GDM1 (cell line): Measurements from ENCODE around the gene HSPA6.
"Not testable (repeated sequence)": the region's sequence is repeated elsewhere in the genome, so short reads cannot be mapped to it uniquely, and the experiment has no call there.

Experiments
- DNase-seq: peaks from one replicate; lab custom pipeline; 2025; lab: John Stamatoyannopoulos, UW

Gene HSPA6

DNA sequence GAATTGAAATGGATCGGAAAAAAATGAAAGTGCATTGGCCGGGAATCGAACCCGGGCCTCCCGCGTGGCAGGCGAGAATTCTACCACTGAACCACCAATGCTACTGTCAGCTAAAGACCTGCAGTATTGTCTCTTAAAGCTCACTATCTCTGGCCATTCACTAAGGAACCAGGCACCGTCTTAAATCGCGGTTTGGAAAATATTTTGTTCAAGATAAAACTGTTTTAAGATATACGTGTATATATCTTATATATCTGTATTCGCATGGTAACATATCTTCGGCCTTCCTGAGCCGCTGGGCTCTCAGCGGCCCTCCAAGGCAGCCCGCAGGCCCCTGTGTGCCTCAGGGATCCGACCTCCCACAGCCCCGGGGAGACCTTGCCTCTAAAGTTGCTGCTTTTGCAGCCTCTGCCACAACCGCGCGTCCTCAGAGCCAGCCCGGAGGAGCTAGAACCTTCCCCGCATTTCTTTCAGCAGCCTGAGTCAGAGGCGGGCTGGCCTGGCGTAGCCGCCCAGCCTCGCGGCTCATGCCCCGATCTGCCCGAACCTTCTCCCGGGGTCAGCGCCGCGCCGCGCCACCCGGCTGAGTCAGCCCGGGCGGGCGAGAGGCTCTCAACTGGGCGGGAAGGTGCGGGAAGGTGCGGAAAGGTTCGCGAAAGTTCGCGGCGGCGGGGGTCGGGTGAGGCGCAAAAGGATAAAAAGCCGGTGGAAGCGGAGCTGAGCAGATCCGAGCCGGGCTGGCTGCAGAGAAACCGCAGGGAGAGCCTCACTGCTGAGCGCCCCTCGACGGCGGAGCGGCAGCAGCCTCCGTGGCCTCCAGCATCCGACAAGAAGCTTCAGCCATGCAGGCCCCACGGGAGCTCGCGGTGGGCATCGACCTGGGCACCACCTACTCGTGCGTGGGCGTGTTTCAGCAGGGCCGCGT is at the start of gene HSPA6:
Gene HSPA6, plus strand, starts transcription at position 724 of the 925 bp plus-strand sequence. Its CDS starts 119 bp downstream, at position 843.
- DNase-seq: peak; percentile 59

DNA sequence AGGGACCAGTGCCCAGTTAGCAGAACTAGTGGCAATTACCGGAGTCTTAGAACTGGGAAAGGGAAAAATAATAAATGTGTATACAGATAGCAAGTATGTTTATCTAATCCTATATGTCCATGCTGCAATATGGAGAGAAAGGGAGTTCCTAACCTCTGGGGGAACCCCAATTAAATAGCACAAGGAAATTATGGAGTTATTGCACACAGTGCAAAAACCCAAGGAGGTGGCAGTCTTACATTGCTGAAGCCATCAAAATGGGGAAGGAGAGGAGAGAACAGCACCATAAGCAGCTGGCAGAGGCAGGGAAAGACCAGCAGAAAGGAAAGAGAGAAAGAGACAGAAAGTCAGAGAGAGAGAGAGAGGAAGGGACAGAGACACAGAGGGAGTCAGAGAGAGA is 46.6 kb upstream of the HSPA6 start:
- not testable (repeated sequence) for DNase-seq

DNA sequence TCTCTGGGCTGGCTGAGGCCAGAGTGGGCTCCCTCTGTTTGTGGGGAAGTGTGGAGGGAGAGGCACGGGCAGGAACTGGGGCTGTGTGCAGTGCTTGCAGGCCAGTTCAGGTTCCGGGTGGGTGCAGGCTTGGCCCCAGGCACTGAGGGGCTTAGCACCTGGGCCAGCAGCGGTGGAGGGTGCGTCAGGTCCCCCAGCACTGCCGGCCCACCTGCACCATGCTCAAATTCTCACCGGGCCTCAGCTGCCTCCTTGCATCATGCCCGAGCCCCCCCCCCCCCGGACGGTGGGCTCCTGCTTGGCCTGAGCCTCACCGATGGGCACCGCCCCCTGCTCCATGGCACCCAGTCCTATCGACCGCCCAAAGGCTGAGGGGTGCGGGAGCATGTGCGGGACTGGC is 45.4 kb upstream of the HSPA6 start:
- no peak for DNase-seq

DNA sequence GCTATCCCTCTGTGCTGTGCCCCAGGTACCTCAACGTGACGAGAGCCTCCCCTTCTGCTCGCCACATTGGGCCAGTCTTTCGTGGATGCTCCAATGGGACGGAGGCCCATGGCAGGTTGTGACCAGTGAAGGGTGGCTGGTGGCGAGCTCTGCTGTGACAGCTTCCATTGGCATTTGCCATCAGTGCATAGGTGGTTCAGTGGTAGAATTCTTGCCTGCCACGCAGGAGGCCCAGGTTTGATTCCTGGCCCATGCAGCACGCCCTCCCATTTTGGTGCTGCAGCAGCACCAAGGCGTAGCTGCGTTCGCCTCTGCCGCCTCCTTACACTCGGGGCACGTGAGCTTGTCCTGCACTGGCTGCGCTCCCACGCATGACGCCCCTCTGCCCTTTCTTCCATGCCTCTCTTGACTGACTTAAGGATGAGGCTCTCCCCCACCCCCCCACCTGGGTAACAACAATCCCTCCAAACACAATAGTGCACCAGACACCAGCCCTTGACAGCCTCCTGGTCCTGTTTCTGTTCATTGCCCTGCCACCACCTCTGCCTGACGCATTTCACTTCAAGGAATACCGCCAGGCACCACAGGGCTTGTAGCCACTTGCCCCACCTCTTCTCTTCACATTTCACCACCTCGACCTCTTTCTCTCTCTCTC is 43.8 kb upstream of the HSPA6 start:
- DNase-seq: no peak

DNA sequence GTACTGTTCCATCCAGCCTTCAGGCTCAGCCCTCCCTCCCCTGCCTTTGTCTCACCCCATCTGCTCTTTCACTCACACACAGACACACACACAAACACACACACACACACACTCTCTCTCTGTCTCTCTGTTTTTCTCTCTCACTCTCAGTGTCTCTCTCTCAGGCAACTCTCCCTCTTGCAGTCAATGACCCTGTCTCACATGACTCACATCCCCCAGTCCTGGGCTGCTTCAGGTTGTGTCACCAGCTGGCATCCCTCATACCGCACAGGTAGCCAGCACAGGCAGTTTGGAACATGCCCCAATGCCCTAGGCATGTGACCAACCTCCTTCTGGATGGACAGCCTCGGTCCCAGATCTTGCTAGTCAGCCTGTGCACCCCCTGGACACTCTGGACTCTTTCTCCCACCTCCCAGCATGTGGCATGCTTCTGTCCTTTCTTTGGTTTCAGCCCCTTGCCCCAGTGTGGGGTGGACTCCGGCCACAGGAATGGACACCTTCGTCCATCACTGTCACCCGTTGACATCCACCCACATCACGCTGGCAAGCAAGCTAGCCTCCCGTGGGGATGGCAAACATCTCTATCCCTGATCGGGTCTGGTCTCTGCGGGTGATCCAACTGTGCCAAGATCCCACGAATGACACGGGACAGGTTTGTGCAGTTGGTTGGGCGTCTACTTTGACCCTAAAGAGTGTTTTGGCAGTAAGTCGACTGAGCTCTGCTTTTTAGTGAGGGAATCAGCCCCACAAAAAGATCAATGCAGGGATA is 42.5 kb upstream of the HSPA6 start:
- DNase-seq: no peak

DNA sequence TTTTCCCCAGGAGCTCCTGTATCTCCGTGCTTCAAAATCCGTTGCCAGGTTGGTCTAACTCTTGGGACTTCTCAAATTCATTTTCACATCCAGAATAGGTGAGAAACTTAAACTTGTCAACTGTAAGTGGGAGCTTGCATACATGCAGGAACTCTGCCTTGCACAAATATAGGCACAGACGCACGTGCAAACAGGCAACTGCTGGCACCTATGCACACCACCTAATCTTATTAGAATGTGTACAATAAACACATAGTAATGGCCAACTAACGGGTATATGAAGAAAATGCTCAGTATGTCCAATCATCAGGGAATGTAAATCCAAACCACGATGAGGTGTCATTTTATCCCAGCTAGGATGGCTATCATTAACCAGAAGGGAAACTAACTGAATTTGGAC is 41.7 kb upstream of the HSPA6 start:
- no peak for DNase-seq

DNA sequence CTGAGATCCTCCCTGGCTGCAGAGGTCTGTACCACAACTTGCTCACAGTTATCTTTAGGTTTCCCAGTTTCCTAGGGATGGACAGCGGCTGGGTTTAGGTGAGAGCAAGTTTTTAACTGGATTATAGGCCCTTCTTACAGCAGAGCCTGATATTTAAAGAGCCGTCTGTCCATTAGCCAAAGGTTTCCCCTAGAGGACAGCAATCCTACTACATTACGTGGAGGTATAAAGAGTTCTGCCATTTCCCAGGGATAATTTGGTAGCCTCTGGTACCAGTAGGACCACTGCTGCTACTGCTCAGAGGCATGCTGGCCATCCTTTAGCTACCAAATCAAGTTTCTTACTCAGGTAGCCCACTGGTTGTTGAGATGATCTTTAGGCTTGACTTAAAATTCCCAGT is 41.0 kb upstream of the HSPA6 start:
- no peak for DNase-seq

DNA sequence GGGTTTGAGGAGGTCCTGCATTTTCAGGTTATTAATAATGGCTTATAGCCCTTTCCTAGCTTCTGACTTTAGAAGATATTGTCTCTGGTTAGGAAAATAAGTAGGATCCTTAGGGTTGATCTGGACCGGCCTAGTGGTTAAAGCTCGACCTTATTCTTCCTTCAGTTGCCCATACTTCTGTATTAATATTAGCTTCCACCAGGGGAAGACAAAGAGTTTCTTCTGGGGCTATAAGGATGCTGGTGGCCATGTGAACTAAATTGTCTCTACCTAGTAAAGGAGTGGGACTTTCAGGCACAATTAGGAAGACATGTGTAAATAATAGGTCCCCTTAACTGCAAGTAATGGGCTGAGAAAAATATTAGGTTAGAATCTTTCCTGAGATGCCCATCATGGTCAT is 39.7 kb upstream of the HSPA6 start:
- DNase-seq: no peak

DNA sequence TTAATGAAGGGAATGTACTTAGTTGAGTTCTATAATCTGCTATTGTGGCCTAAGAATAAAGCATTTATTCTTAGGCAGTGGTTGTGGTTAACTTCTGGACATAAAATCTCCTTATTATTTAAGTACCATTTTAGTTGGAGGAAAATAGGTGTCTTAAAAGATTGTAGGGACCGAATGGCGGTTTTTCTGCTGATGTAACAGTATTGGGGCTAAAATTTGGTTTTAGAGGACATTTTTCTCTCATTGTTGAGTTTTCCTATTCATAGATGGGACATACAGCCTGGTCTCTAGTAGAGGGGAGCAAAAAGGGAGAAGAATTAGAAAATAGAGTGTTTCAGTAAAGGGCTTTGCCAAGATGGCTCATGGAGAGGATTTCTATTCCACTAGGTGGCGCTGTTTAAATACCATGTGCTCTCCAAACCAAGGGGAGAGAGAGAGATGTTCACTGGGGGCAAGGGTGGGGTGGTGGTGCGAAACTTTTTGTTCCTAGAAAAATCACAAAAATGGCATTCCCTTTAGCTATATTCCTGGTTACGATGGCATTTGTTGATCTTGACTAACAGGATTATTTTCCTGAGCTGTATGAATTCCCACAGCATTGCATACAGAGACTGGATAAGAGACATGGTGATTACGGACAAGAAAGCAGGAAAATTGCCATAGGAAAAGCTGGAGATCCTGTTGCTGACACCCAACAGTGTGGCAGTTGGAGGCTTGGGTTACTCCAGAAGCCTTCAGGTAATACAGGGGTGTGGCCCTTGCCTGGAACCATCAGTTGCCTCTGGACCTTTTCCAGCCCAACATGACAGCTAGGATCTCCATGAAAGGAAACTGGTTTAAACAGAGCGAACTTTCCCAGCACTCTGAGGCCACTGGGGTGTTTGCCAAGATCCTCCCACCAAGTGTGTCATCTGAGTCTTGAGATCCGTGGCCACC is 37.3 kb upstream of the HSPA6 start:
- peak; percentile 21 for DNase-seq

DNA sequence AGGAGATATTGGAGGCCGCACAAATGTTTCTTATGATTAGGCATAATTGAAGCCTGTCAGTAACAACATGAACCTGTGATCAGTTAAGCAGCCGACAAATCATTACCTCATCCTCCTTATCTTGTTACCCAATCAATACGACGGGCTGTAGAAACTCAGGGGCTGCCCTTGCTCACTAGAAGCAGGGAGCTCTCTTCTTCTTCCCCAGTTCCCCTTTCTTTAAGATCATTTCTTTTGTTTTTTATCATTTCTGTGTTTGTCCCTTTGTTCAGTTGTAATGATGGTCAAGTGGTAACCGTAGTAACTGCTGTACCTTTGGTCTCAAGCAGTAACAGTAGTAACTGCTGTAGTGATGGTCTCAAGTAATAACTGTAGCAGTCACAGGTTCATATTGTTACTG is 32.9 kb upstream of the HSPA6 start:
- DNase-seq: no peak

DNA sequence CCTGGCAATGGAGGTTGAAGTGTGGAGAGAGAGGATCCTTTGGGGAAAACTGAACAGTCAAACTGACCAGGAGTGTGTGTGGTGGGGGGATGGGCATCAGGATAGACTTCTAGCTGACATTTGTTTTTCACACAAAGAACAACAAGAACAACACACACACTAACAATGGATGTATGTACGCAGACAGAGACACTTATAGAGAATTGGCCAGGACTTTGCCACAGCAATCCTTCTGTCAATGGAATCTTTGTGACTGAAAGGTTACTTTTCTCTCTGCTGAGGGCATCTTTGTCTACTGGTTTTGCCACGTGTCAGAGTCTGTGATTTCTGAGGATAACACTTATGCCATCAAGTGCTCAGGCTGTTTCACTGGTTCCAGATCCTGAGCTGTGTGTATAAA is 31.5 kb upstream of the HSPA6 start:
- DNase-seq: no peak

DNA sequence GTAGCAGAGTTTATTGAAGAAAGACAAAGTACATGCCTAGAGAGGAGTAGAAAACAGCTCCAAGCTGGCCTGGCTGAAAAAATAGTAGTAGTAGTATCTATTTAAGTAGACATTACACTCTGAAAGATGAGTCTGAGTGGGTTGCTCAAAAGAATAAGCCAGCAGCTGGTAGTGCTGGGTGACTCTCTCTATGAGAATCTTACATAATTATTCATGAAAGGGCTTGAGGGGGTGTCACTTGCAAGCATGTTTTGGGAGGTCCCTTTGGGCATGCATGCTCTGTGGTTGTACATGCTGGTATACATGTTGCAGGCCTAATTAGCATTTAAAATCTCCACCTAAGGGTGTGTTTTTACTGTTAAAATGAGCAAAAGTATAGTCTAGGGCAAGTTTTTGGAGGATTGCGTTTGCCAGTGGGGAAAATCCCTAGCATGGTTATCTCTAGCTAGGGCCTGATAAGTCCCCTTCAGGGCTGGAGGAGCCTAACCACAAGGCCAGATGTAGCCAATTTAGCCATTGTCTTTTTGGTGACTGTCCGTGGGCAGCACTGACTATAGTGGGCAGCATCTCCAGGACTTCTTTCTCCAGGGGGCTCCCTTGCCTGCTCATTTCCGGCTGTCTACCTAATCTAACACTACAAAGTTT is 30.1 kb upstream of the HSPA6 start:
- no peak for DNase-seq

DNA sequence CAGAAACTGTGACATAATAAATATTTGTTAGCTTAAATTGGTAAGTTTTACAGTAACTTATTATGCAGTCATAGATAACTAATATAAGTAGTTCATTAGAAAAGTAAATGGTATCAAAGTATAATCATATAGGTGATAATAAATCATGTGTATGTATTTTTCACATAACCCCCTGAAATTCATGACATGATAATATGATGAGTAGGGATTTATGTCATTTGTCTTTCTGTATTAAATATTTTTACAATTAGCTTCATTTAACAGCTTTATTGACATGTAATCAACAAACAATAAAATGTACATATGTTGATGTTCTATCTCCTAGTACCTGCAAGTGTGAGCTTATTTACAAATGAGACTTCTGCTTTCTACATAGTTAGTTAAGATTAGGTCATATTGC is 28.9 kb upstream of the HSPA6 start:
- no peak for DNase-seq

DNA sequence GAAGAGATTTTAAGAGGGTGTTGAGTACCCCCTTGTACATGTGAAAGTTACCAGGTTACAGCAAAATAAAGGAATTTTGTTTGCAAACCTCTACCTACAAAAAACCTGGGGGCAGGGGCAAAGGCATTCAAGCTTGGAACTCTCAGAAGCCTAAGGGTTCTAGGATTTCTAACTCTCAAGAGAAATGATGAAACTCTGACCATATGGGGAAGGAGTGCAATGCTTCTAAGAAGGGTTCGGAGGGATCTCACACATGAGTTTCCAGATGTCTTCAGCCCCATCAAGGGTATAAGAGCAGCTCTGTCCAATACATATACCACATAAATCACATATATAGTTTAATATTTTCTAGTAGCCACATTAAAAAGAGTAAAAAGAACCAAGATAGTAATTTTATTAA is 26.4 kb upstream of the HSPA6 start:
- DNase-seq: no peak

DNA sequence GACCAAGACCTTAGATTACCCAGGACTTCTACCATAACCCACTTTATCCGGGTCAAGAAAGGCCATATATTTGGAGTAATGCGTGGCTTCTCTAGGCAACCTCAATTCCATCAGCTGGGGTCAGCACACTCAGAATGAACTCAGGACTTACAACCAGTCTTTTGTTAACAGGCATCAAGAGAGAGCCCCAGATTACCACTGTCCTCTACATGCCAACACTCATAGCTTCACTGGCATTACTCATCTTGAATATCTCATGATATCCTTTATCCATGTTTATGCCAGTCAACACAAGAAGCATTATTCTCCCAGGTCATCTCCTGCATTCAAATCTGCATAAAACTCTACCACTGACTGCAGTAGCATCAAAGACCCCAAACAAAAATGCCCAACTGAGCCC is 25.7 kb upstream of the HSPA6 start:
- no peak for DNase-seq

DNA sequence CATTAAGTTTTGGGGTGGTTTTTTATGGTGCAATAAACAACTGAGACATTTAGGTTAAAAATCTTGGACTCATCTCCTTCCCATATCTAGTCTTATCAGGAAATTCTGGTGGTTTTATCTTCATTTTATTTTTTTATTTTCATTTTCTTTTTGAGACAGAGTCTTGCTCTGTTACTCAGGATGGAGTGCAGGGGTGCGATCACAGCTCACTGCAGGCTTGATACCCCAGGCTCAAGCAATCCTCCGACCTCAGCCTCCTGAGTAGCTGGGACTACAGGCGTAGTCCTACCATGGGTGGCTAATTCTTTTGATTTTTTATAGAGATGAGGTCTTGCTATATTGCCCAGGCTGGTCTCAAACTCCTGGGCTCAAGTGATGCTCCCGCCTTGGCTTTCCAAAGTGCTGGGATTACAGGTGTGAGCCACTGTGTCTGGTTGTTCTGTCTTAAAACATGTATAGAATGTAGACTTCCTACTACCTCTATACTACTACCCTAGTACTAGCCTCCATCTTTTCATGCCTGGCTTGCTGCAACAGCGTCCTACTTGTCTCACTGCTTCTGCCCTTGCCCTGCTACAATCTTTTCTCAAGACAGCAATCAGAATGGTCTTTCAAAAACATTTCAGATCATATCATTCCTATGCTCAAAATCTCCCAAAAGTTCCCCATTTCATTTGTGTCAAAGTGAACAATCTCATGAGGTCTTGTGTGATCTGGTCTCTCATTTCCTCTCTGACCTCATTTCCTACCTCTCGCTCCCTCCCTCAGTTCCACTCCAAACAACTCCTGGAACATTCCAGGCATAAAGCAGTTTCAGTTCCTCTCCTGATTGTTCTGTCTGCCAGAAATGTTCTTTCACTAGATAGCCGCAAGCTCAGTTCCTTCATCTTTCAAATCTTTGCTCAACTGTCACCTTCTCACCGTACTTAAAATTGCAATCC is 25.0 kb upstream of the HSPA6 start:
- no peak for DNase-seq

DNA sequence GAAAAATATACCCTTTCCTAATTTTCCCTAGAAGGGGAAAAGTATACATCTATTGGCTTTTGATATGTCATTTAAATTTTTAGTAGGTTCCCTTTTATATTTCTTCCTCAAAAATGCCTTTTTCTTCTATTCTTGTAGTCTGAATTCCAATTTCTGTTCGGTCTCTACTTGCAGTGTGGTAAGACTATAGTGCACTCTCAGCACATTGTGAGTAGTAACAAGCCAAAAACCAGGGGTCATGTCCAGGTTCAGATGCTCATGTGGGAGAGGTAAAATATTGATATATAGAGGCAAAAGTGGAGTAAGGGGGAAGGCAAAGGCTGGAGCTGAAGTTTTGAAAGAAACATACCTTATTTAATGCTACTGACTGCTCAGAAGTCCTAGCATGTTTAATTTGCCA is 23.1 kb upstream of the HSPA6 start:
- no peak for DNase-seq

DNA sequence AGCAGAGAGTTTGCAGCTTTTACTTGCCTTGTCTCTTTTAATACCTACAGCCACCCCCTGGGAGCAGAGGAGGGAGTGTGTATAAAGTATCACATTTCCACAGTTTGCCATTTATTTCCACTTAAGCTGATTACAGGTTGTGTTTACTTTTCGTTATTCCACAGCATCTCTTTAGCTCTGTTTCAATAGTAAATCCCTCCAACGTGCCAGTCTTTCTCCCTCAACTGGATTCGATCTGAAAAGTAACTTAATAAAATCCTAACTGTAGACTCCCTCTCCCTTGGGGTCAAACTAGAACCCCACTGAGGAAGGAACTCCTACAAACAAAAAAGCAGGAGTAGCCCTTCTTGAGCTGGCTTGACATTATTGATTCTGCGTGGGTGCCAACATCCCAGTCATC is 22.2 kb upstream of the HSPA6 start:
- no peak for DNase-seq

DNA sequence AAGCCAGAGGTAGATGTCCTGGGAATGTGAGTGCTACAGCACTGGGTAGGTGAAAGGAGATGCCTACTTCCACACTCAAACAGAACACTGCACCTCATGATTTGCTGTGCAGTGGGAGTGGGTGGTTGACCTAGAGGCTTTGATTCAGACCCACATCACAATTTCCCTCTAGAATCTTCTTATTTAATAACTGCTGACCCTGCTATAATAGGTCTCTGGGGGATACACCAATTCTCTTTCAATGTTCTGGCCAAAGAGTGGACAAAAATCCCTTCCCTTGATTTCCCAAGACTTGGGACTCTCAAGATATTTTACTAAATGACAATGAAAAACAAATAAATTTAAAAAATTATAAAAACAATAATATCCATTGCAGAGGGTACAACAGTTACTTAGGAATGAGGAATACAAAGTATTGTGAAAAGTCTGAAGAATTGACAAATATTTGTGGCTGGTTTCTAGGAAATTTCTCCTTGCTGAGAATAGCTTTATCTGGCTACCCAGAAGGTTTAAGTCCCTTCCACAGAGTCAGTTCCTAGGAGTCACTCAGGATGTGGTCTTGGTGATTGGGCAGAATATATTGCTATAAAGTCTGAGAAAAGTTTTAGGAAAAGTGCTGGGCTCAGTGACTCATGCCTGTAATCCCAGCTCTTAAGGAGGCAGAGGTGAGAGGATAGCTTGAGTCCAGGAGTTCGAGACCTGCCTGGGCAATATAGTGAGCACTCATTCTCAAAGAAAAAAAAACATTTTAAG is 21.5 kb upstream of the HSPA6 start:
- DNase-seq: peak; percentile 15
